COLO829 (cell line): ENCODE measurements around the gene CMTM5.

Experiments
- DNase-seq: peaks from one replicate; pipeline ENCODE4 v3.0.0; 2012; ENCODE audit warnings: low spot score

The CMTM5 gene, protein sequence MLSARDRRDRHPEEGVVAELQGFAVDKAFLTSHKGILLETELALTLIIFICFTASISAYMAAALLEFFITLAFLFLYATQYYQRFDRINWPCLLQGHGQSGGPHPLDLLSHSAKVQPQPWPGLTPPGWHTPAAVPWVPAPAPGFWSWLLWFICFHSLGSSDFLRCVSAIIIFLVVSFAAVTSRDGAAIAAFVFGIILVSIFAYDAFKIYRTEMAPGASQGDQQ

DNA sequence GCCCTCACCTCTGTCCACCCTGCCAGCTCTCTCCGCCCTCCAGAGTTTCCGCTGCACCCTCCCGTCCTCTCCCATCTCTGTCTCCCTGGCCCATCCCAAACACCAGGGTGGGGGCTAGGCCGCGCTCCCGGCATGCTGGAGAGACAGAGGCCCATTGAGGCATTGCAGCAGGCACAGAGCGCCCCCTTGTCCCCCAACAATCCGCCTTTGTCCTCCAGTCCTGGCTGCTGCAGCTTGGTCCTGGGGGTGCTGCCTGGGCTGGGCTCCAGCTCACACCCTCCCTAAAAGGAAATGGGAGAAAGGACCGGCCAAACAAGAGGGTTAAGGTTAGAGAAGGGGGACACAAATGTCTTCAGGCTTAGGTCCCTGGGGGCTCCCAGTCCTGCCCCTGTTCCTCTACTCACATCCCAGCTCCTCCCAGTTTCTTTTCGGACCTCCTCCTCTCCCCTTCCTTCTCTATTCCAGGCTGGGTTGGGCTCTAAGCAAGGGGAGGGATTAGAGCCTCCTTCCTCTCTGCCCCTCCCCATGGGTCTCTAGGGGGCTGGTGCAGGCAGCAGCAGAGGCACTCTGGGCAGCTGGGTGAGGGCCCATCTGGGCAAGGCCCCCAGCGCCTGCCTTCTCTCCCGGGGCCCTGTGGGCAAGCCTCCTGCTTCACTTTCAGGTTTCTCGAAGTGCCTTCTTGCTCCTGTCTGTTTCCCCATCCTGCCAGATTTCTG is at the start of gene CMTM5:
Gene CMTM5, plus strand, starts transcription at position 565 of the 716 bp plus-strand sequence. CDS start 206 bp downstream, outside the sequence.
- DNase-seq = peak; percentile 26

DNA sequence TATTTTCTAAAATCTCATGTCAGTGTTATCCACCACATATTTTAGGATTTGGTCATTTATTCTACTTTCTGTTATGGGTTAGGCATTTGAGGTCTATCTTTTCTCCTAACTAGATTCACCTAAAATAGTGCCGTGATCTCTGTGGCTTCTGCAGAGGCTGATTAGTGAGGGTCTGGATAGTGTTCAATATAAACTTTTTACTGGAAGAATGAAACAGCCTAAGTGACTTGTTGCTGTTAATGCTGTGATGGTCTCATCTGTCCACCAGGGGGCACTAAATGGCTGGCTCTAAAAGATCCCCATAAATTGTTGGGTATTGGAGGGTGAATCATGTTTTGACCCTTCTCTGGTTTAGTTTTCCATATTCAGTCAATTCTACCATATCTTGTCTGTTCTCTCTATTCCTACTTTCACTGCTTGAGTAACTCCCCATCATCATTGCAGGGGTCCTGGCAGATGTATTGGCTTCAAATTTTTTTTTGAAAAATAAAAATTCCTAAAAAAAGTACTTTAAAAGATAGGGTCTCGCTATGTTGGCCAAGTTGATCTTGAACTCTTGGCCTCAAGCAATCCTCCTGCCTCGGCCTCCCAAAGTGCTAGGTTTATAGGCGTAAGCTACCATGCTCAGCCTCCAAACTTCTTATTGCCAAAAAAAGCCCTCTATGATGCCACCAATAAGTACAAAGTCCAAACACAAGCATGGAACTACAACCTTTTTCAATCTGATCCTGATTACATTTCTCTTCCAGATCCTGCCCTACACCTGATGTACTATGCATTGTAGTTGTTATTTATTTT is 48.7 kb upstream of the CMTM5 start:
- DNase-seq = peak; percentile 84

DNA sequence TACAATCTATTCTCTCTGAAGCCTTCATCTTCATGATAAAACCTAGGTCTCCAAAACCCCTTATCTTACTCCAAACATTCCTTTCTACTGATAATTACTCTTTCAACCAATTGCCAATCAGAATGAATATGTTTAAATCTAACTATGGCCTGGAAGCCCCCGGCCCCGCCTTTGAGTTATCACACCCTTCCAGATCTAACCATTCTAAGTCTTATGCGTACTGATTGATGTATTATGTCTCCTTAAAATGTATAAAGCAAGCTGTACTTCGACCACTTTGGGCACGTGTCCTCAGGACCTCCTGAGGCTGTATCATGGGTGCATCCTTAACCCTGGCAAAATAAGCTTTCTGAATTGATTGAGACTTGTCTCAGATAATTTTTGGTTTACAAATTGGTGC is 41.2 kb upstream of the CMTM5 start:
- DNase-seq = no peak

DNA sequence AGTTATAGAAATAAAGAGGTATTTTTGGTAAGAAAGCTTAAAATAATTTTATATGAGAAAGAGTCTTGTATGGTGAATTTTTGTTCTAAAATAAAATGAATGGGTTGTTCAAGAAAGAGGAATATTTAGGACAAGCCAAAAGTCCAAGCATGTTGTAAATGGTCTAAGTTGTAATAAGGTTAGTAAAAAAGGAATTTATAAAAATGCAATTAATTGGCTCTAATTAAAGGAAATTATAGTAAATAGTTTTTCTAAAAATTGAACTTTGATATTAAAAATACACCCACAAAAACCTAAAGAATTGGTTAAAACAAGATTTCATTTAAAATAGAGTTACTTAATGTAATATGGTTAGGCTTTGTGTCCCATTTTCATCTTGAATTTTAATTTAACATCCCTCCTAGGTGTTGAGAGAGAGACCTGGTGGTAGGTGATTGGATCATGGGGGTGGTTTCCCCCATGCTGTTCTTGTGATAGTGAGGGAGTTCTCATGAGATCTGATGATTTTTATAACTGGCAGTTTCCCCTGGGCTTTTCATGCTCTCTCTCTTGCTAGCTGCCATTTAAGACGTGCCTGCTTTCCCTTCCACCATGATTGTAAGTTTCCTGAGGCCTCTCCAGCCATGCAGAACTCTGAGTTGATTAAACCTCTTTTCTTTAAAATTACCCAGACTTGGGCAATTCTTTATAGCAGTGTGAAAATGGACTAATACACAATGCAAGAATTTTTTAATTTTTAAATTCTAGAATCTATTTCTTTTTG is 37.2 kb upstream of the CMTM5 start:
- DNase-seq = no peak

DNA sequence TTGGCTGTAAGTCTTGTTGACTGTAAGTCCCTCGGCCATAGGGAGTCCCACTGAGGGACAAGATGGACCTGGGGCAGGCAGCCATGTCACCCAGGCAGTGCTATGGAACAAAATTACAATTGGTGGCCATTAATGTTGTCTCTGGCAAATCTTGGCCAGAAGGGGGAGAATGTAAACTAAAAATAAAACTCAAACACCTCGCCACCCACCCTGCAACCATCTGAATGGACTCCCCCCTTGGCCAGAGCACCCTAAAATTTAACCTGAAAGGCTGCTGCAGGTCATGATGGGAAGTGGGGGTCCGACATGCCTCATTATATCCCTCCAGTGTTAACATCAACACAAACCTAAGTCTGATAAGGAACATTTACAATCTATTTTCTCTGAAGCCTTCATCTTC is 32.4 kb upstream of the CMTM5 start:
- DNase-seq = no peak

DNA sequence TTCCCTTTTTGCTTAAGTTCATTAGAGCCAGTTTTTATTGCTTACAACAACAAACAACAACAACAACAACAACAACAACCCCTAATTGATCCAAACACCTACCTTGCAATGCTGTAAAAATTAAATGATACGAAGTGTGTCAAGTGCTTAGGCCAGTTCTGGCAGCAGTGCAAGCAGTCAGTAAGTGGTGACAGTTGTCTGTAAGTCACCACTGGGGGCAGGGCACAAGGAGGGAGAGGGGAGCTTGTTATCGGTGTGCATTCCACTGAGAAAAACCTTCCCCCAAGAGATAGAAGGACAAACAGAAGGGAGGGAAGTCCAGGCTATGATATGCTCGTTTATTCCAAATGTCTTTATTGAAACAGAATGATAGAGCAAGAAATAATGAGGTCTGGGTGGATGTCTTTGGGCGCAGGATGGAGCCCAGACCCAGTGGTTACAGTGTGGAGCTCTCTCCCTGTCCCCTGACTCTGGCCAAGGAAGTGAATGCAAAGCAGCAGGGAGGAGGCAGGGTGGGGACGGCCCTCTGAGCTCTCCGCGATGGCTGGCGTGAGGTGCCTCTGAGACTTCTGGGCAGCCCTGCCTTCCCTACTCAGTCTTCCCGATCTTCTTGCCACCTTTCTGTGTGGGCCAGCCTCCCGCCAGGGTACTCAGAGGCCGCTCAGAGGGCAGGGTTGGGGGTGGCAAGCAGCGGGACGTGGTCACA is 30.7 kb upstream of the CMTM5 start:
- no peak for DNase-seq

DNA sequence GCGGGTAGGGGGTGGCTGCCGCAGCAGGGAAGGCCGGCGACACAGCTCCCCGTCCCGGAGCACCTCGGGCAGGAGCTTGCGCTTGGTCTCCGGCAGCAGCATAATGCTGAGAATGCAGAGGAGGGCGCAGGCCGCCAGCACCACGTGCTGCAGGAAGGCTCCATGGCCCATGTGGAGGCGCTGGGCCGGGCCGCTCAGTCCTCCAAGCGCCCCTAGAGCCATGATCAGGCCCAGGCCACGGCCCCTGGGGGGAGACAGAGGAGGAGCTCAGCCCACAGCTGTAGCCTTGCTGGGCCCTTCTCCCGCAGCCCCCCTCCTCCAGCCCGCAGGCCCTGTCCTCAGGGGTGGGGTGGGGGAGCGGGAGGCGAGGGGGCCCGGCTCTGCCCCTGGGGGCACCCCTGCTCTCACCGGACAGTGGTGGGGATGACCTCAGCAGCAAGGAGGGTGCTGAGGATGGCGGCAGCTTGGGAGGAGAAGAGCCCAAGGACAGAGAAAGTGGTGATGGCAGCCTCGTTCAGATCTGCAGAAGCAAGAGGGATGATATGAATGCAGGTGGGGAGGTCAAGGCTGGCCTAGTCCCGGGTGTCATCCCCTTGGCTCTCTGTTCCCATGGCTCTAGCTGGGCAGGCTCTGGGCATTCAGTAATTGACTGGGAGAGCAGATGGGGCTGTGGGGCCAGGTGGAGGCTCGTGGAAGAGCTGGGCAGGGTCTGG is 30.0 kb upstream of the CMTM5 start:
- no peak for DNase-seq

DNA sequence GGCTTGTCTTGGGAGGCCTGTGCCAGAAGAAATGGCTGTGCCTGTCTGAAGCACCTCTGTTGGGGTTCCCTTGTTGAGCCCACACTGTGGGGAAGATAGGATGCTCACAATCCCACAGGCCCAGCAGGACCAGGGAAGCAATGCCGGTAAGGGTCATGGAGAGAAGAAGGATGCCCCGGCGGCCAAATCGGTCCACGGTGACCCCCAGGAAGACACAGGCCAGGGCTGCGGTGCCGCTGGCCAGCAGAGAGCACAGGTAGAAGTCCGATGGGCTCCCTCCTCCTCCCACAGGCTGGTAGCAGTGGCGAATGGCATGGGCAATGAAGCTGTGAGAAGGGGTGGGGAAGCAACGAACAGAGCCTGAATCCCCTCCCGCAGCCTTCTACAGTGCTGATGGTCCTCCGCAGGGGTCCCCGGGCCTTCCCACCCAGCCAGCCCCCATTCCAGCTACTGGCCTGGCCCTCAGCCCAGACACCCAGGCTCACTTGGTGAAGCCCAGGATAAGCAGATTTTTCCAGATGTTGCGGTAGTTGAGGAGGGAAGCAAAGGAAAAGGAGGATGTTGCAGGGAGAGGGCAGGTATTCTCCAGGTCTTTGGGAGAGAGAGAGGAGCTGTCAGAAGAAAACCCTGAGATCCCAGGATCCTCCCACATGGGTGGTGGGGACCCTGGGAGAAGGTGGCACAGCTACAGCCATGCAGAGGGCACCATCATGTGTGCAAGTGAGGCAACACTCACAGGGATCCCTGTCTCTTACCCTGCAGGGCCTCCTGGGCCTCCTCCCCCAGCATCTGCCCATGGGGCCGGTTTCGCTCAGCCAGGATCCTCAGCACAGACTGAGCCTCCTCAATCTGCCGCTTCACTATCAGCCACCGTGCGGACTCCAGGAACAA is 29.2 kb upstream of the CMTM5 start:
- DNase-seq = no peak

DNA sequence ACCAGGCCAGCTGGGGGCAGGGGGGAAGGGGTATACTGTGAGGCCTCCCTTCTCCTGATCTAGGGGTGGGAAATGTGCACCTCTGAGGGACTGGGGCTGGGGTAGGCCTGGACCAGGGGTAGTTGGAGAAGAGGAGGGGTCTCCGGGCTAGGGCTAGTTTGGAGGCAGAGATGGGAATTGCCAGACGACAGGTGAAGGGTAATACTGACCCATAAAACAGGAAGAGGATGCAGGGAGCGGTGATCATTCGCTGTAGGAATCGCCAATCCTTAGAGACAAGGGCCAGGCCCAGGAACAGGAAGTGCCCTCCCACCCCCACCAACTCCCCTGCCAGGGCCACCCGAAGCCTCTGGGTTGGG is 28.6 kb upstream of the CMTM5 start:
- DNase-seq = no peak

DNA sequence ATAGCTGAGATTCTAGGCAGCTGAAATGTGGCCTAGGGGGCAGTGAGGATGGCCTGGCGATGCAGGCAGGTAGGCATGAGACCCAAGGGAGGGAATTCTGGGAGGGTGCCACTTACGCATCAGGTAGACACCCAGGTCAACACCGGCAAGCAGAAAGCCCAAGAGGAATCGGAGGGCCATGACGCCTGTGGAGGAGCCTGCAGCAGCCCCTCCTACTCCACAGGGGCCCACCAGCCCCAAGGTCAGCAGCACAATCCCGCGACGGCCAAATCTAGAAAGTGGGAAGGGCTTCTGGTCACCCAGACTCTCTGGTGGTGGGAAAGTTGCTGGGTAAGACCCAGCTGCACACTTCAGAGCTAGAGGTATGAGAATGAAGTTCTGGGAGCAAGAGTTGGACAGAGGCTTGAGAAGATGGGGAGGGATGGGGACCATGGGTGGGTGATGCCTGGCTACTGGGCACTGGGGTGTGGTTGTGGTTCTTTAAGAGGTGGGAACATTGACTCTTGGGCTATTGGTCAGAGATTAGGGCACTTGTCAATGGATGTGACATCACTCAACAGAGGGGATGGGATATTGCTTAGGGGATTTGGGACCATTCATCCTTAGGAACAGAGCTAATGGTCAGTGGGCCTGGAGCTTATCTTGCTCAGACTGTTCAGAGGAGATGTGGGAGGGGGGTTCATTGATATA is 27.5 kb upstream of the CMTM5 start:
- DNase-seq = no peak

DNA sequence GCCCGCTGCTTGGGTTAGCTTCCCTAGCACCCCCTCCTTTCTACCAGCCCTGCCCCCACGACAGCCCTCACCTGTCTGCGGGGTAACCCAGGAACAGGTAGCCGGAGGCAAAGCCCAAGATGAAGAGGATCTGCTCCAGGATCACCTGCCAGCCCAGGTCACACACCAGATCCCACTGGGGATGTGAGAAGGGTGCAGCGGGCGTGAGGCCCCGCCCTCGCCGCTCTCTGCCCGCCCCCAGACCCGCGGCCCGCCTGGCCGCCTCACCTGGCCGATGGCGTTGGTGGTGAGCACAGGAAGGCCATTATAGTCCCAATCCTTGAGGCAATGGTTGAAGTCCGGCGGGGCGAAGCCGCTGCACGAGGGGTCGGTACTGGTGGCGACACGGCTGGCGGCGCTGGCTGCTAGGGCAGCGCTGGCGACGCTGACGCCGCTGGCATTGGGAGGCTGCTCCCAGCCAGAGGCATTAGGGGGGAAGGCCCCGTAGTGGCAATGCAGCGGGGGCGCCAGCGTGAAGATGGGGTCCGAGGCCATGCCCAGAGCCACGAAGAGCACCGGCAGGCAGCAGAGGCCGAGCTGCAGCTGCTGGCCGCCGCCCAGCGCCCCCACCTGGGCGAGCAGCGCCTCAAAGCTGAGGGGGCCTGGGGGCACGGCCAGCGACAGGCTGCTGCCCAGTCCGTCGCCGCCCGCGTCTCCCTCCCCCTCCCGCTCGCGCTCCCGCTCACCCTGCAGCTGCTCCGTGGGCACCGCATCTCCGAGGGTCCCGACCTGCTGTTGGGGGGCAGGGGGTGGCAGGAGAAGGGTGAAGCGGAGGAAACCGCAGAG is 25.0 kb upstream of the CMTM5 start:
- no peak for DNase-seq

DNA sequence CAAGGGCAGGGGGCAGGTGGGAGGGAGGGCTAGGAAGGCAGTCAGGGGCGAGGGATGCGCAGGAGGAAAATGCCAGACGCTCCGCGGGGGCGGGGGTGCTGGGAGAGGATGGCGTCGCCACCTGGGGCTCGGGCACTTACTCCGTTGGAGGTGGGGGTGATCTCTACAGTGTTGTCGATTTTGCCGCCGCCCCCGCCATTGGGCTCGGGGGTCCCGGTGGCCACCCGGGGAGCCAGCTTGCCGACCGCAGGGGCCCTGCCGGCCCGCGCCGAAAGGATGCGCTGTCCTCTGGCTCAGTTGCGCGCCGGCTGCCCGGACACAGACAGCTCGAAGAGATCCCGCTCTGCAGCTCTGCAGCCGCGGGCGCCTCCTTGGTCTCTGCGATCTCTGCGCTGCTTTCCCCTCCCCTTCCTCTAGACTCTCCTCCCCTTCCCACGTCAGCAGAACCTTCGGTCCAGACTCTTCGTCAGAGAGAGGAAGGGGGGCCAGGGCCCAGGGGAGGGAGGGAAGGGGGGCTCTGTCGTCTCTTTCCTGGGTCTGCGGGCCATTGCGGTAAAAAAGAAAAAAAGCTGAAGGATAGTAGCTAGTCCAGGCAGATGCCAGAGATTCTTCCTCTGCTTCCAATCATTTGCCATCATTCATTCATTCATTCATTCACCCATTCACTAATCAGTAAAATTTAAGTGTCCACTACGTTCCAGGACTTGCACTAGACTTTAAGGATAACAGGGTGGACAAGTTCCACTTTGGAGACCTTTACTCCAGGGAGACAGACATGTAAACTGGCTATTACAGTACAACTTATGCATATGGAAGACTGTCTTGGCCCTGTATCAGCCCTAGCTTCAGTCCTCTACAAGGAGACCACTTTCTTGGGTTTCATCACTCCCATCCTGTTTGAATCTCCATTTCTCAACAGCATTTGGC is 24.1 kb upstream of the CMTM5 start, which contains the start of gene SLC22A17:
Gene SLC22A17, minus strand, starts transcription at position 382 of the 927 bp plus-strand sequence.
- DNase-seq = peak; percentile 47

DNA sequence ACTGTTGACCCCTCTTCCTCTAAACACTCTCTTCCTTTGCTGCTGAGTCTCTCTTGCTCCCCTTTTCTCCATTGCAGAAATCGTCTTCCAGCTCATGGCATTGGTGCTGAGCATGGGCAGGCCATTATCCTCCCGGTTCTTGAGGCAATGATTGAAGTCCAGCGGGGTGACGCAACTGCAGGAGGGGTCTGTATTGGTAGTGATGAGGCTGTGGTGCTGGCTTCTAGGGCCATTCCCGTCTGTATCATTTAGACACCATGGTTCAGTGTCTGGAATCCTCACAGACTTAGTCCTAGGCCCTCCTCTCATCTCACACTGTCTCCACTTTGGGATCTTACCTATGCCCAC is 23.4 kb upstream of the CMTM5 start:
- no peak for DNase-seq

DNA sequence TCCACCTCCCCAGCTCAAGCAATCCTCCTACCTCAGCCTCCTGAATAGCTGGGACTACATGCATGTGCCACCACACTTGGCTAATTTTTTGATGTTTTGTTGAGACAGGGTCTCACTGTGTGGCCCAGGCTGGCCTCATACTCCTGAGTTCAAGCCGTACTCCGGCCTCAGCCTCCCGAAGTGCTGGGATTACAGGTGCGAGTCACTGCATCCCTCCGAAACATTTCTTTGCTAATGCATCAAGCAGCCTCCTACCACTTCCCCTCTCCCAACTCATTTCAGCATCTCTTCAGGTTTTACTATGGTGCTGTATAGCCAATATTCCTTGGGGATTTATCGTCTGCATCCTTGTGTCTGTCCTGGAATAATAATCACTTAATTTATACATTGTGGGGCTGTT is 21.9 kb upstream of the CMTM5 start:
- no peak for DNase-seq

DNA sequence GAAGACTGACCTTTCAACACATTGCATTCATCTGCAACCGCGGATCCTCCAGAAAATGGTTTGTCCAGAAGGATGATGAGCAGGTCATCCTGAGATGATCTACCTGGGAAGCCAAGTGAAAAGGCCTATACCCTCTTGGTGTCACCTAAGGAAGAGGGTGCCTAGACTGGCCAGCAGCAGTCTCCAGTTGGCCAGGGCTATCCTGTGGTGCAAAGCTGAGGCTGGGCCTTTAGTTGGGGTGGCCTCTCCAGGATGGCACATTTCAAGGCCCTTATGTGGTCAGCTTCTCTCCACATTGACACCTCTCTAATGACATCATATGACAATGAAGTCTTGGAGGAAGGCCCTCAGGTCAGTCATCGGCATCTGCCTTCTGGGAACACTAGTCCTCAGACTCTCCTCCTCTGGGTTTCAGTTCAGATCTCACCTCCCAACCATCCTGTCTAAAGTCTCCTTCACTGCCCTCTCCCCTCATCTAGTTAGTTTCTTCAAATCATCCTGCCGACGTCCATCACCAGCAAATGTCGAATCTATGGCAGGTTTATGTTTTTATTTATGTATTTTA is 20.9 kb upstream of the CMTM5 start:
- no peak for DNase-seq

DNA sequence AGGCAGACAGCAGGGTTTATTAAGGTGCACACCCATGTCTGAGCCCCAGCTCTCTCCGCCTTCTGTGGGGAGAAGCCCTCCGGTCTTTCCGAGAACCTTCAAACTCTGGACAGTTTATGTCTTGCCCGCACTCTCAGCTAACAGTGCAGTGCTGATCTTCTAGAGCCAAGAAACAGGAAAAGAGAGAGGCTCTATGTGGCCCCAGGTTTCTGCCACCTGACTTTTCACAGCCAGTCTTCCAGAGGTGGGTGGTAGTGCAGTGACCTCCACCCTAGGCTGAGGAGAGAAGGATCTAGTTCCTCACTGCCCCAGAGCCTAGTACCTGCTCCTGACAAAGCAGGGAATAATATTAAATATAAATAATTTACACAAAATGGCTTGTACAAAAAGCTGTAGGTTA is 20.2 kb upstream of the CMTM5 start:
- no peak for DNase-seq

DNA sequence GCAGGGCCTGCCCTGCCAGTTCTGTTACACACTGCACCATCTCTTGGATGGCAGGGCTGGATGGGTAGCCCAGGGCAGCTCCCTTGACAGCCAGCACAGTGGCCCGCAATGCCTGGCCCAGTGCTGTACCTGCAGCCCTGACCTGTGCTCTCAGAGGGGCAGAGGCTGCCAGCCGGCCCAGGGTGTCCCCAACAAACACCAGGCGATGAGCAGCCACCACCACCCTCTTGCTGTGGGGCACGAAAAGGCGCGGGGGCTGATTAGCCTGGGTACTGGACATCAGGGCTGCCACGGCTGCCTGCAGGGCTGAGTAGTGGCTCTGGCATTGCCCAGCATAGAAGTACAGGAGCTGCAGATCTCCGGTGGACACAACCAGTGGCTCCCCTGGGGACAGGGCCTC is 19.6 kb upstream of the CMTM5 start:
- no peak for DNase-seq
